HG03097 (cell line): ENCODE measurements around the gene SPTBN5.

ENCODE experiments used
- ATAC-seq: cut with Tn5 transposase; IDR thresholded peaks from one replicate; pipeline ENCODE4 v1.9.1; 2021; ENCODE audit not compliant: unreplicated experiment, low FRiP score

Gene SPTBN5

GRCh38 chr15:41905036-41905793 is 11.4 kb upstream of the SPTBN5 start:
- no peak for ATAC-seq

- ATAC-seq: no peak
Measured at GRCh38 chr15:41904541-41905005, 10.7 kb upstream of the SPTBN5 start.

GRCh38 chr15:41903782-41904181 is 9.9 kb upstream of the SPTBN5 start:
- ATAC-seq: no peak

GRCh38 chr15:41901431-41901830 is 7.6 kb upstream of the SPTBN5 start:
- ATAC-seq: no peak

- no peak for ATAC-seq
Measured at GRCh38 chr15:41900526-41901380, 6.9 kb upstream of the SPTBN5 start.

- no peak for ATAC-seq
Measured at GRCh38 chr15:41899854-41900442, 6.1 kb upstream of the SPTBN5 start.

- no peak for ATAC-seq
Measured at GRCh38 chr15:41897363-41897799, 3.5 kb upstream of the SPTBN5 start.

- ATAC-seq: no peak
Measured at GRCh38 chr15:41896566-41896965, 2.7 kb upstream of the SPTBN5 start.

GRCh38 chr15:41895957-41896356 is 2.1 kb upstream of the SPTBN5 start:
- ATAC-seq: no peak

- ATAC-seq: no peak
Measured at GRCh38 chr15:41895491-41895890, 1.6 kb upstream of the SPTBN5 start.

GRCh38 chr15:41894791-41895463 is 1.1 kb upstream of the SPTBN5 start:
- peak; percentile 64 for ATAC-seq

- ATAC-seq: no peak
Measured at GRCh38 chr15:41894251-41894790, 468 bp upstream of the SPTBN5 start.

GRCh38 chr15:41892621-41893421 is 1.0 kb downstream of the SPTBN5 start:
- no peak for ATAC-seq

GRCh38 chr15:41891946-41892345 is 1.9 kb downstream of the SPTBN5 start:
- no peak for ATAC-seq

- ATAC-seq: no peak
Measured at GRCh38 chr15:41891226-41891625, 2.6 kb downstream of the SPTBN5 start.

GRCh38 chr15:41890050-41890690 is 3.7 kb downstream of the SPTBN5 start:
- ATAC-seq: no peak

- no peak for ATAC-seq
Measured at GRCh38 chr15:41888662-41889253, 5.1 kb downstream of the SPTBN5 start.

- no peak for ATAC-seq
Measured at GRCh38 chr15:41887893-41888292, 6.0 kb downstream of the SPTBN5 start.

- ATAC-seq: no peak
Measured at GRCh38 chr15:41887161-41887560, 6.7 kb downstream of the SPTBN5 start.
